Activated CD8-positive, alpha-beta T cell treated with anti-CD3 and anti-CD28 coated beads, Interleukin-2, amount 10 ng/mL, durations not matched to agents 7 days and 5 days (primary cell): ENCODE data around the gene ARHGEF7. TPM values are rescaled to one million over a fixed set of nuclear protein-coding genes. Genes with fewer than 3 reads are reported as not detected.

Experiments used
- ATAC-seq: fragments of 150-1000 bp; cut with Tn5 transposase; one replicate; pipeline ENCODE4 v1.10.0; 2021; ENCODE audit warnings: moderate library complexity
- CTCF ChIA-PET: fragments of 350-600 bp; sonication (Branson Sonifier 250); formaldehyde crosslinking; loops from one replicate; lab custom pipeline; 2021; ENCODE audit warnings: antibody characterized with exemption; lab: Charles Lee
- POLR2A ChIA-PET: fragments of 350-600 bp; sonication (Branson Sonifier 250); formaldehyde crosslinking; loops from one replicate; lab custom pipeline; 2021; ENCODE audit warnings: antibody characterized with exemption; lab: Charles Lee
- DNase-seq: peaks from one replicate; pipeline ENCODE4 v3.0.0-alpha.2; 2020
- H3K27ac Mint-ChIP-seq: one replicate; pipeline ENCODE4 v1.8.0; 2021; ENCODE audit warnings: mild to moderate bottlenecking, mixed read lengths
- H3K27me3 Mint-ChIP-seq: one replicate; pipeline ENCODE4 v1.8.0; 2021; ENCODE audit warnings: low read depth, mixed read lengths
- H3K36me3 Mint-ChIP-seq: one replicate; pipeline ENCODE4 v1.8.0; 2021; ENCODE audit warnings: low read depth, mixed read lengths
- H3K4me1 Mint-ChIP-seq: one replicate; pipeline ENCODE4 v1.8.0; 2021; ENCODE audit warnings: low read depth, mixed read lengths
- H3K4me3 Mint-ChIP-seq: one replicate; pipeline ENCODE4 v1.8.0; 2021; ENCODE audit warnings: mild to moderate bottlenecking, mixed read lengths
- H3K9me3 Mint-ChIP-seq: one replicate; pipeline ENCODE4 v1.8.0; 2022; ENCODE audit warnings: mixed read lengths; ENCODE audit not compliant: insufficient read depth
- total RNA-seq, 2 experiments: library from RNA; stranded (reverse); gene quantifications; one replicate each; pipeline ENCODE4 v1.2.3, GENCODE V29; 2021

Gene ARHGEF7
- total RNA-seq, 2 experiments from 2014 or later = 67.1 to 75.1 TPM

GRCh38 chr13:111161601-111162600 lies 46.8 kb downstream of the ARHGEF7 start:
- CTCF ChIA-PET = interaction anchor here (0.8 to 1.0 kb wide), 3 partner anchors 9 to 64 kb away, joined by 3 read pairs; no protein-coding TSS in a partner anchor
- peaks cover 66% of the 10 kb centered on the region for H3K36me3 Mint-ChIP-seq
- peaks cover 31% of the 10 kb centered on the region for H3K4me1 Mint-ChIP-seq
- H3K9me3 Mint-ChIP-seq = peaks cover 13% of the 10 kb centered on the region
- no peak for ATAC-seq
- POLR2A ChIA-PET = no interaction called here
- H3K4me3 Mint-ChIP-seq = no peak overlapping the region
- no peak overlapping the region for H3K27ac Mint-ChIP-seq
- H3K27me3 Mint-ChIP-seq = no peaks in the 10 kb centered on the region
- DNase-seq = no peak

- H3K27me3 Mint-ChIP-seq = no peaks in the 10 kb centered on the region
- CTCF ChIA-PET = interaction anchor here (1.0 kb wide), 1 partner anchor 33 kb away, joined by 3 read pairs; no protein-coding TSS in a partner anchor
Observed at GRCh38 chr13:111165241-111166010, 50.3 kb downstream of the ARHGEF7 start.

GRCh38 chr13:111166882-111167675 lies 52.0 kb downstream of the ARHGEF7 start:
- POLR2A ChIA-PET = interaction anchor here (0.5 to 1.1 kb wide), 5 partner anchors 9 to 39 kb away, joined by 3 to 5 read pairs (median 4); no protein-coding TSS in a partner anchor
- H3K4me1 Mint-ChIP-seq = peaks cover 58% of the 10 kb centered on the region
- peaks cover 5% of the 10 kb centered on the region for H3K9me3 Mint-ChIP-seq
- H3K4me3 Mint-ChIP-seq = no peak overlapping the region
- peak overlapping the region; percentile 76 for H3K27ac Mint-ChIP-seq
- no peak for DNase-seq
- peaks cover 71% of the 10 kb centered on the region for H3K36me3 Mint-ChIP-seq
- peak; percentile 67 for ATAC-seq
- H3K27me3 Mint-ChIP-seq = no peaks in the 10 kb centered on the region
- CTCF ChIA-PET = interaction anchor here (1.2 kb wide), 1 partner anchor 11 kb away, joined by 4 read pairs; no protein-coding TSS in a partner anchor

More at GRCh38 chr13:111165241-111166010, 50.3 kb downstream of the ARHGEF7 start:
- POLR2A ChIA-PET = interaction anchor here (0.8 to 1.2 kb wide), 2 partner anchors 12 to 24 kb away, joined by 3 read pairs; no protein-coding TSS in a partner anchor
- Mint-ChIP-seq H3K4me3 (no peak overlapping the region), H3K4me1 (peaks cover 43% of the 10 kb centered on the region), H3K36me3 (peaks cover 75% of the 10 kb centered on the region), H3K27ac (peak overlapping the region; percentile 76), H3K9me3 (peaks cover 10% of the 10 kb centered on the region)
- ATAC-seq = no peak
- DNase-seq = no peak

GRCh38 chr13:111168107-111168506 lies 53.0 kb downstream of the ARHGEF7 start:
- H3K4me1 Mint-ChIP-seq = peaks cover 64% of the 10 kb centered on the region
- H3K36me3 Mint-ChIP-seq = peaks cover 73% of the 10 kb centered on the region
- ATAC-seq (no peak), DNase-seq (no peak)
- ChIA-PET POLR2A (interaction anchor here (1.3 kb wide), 1 partner anchor 17 kb away, joined by 3 read pairs; no protein-coding TSS in a partner anchor), CTCF (no interaction called here)
- no peaks in the 10 kb centered on the region for H3K27me3 Mint-ChIP-seq
- no peak overlapping the region for H3K27ac Mint-ChIP-seq
- H3K4me3 Mint-ChIP-seq = no peak overlapping the region
- H3K9me3 Mint-ChIP-seq = peaks cover 5% of the 10 kb centered on the region

GRCh38 chr13:111171112-111171511 lies 56.0 kb downstream of the ARHGEF7 start:
- Mint-ChIP-seq H3K9me3 (peaks cover 15% of the 10 kb centered on the region), H3K36me3 (peaks cover 83% of the 10 kb centered on the region), H3K4me3 (no peak overlapping the region), H3K27me3 (no peaks in the 10 kb centered on the region), H3K27ac (no peak overlapping the region), H3K4me1 (peaks cover 67% of the 10 kb centered on the region)
- POLR2A ChIA-PET = no interaction called here
- ATAC-seq (no peak), DNase-seq (no peak)
- CTCF ChIA-PET = interaction anchor here (1.0 to 1.4 kb wide), 3 partner anchors 9 to 14 kb away, joined by 3 to 4 read pairs (median 3); no protein-coding TSS in a partner anchor

- Mint-ChIP-seq H3K4me1 (peaks cover 67% of the 10 kb centered on the region), H3K36me3 (peaks cover 84% of the 10 kb centered on the region), H3K9me3 (peaks cover 15% of the 10 kb centered on the region), H3K4me3 (no peak overlapping the region), H3K27ac (no peak overlapping the region), H3K27me3 (no peaks in the 10 kb centered on the region)
- ATAC-seq (no peak), DNase-seq (no peak)
- ChIA-PET CTCF (interaction anchor here (1.3 to 1.4 kb wide), 2 partner anchors 10 to 13 kb away, joined by 3 read pairs; no protein-coding TSS in a partner anchor), POLR2A (interaction anchor here (0.5 to 0.6 kb wide), 2 partner anchors 29 to 1392 kb away, joined by 3 read pairs; no protein-coding TSS in a partner anchor)
Observed at GRCh38 chr13:111171629-111172028, 56.5 kb downstream of the ARHGEF7 start.

- no peaks in the 10 kb centered on the region for H3K27me3 Mint-ChIP-seq
- peaks cover 79% of the 10 kb centered on the region for H3K36me3 Mint-ChIP-seq
- H3K27ac Mint-ChIP-seq = peak overlapping the region; percentile 79
- no peak for ATAC-seq
- CTCF ChIA-PET = no interaction called here
- POLR2A ChIA-PET = interaction anchor here (0.9 kb wide), 1 partner anchor 24 kb away, joined by 3 read pairs; no protein-coding TSS in a partner anchor
- peaks cover 79% of the 10 kb centered on the region for H3K4me1 Mint-ChIP-seq
- no peak overlapping the region for H3K4me3 Mint-ChIP-seq
- H3K9me3 Mint-ChIP-seq = peaks cover 9% of the 10 kb centered on the region
- no peak for DNase-seq
Observed at GRCh38 chr13:111174377-111175114, 59.4 kb downstream of the ARHGEF7 start.

- ChIA-PET POLR2A (interaction anchor here (0.9 kb wide), 1 partner anchor 24 kb away, joined by 3 read pairs; no protein-coding TSS in a partner anchor), CTCF (no interaction called here)
- ATAC-seq (no peak), DNase-seq (no peak)
- H3K27ac Mint-ChIP-seq = peak overlapping the region; percentile 79
- H3K36me3 Mint-ChIP-seq = peaks cover 81% of the 10 kb centered on the region
- H3K4me3 Mint-ChIP-seq = no peak overlapping the region
- H3K4me1 Mint-ChIP-seq = peaks cover 85% of the 10 kb centered on the region
- peaks cover 9% of the 10 kb centered on the region for H3K9me3 Mint-ChIP-seq
- H3K27me3 Mint-ChIP-seq = no peaks in the 10 kb centered on the region
Observed at GRCh38 chr13:111175372-111175771, 60.3 kb downstream of the ARHGEF7 start.

GRCh38 chr13:111175935-111176334 lies 60.8 kb downstream of the ARHGEF7 start:
- POLR2A ChIA-PET = no interaction called here
- DNase-seq = no peak
- peaks cover 85% of the 10 kb centered on the region for H3K4me1 Mint-ChIP-seq
- H3K27ac Mint-ChIP-seq = peak overlapping the region; percentile 79
- CTCF ChIA-PET = no interaction called here
- H3K4me3 Mint-ChIP-seq = no peak overlapping the region
- H3K9me3 Mint-ChIP-seq = peaks cover 9% of the 10 kb centered on the region
- H3K27me3 Mint-ChIP-seq = no peaks in the 10 kb centered on the region
- no peak for ATAC-seq
- peaks cover 83% of the 10 kb centered on the region for H3K36me3 Mint-ChIP-seq

GRCh38 chr13:111176421-111176820 lies 61.3 kb downstream of the ARHGEF7 start:
- CTCF ChIA-PET = no interaction called here
- Mint-ChIP-seq H3K4me3 (peak overlapping the region; percentile 14), H3K9me3 (peaks cover 9% of the 10 kb centered on the region), H3K4me1 (peaks cover 85% of the 10 kb centered on the region), H3K36me3 (peaks cover 88% of the 10 kb centered on the region), H3K27ac (peak overlapping the region; percentile 79), H3K27me3 (no peaks in the 10 kb centered on the region)
- no peak for DNase-seq
- POLR2A ChIA-PET = interaction anchor here (0.8 to 1.4 kb wide), 2 partner anchors 13 to 20 kb away, joined by 3 to 4 read pairs; no protein-coding TSS in a partner anchor
- no peak for ATAC-seq
